MCF 10A (cell line): ENCODE results near the gene MOB3B. TPM values are rescaled to one million over a fixed set of nuclear protein-coding genes. Genes with fewer than 3 reads are reported as not detected.

ENCODE experiments used
- BruUV-seq: library from RNA; stranded (reverse); fragments of 400-500 nt; replicated peaks from 2 replicates; lab custom pipeline; 2021; lab: Mats Ljungman, UMichigan
- CTCF ChIA-PET: fragments of 300-600 bp; sonication (Branson Sonifier 250); formaldehyde crosslinking; extraction: SDS; loops from one replicate; lab custom pipeline; 2021; ENCODE audit warnings: antibody characterized with exemption, inconsistent platforms; lab: Yijun Ruan, JAX
- POLR2A ChIA-PET: fragments of 300-600, 350-650 bp; sonication (Branson Sonifier 250); formaldehyde crosslinking; extraction: SDS; loops from one replicate; lab custom pipeline; 2020; ENCODE audit warnings: antibody characterized with exemption, inconsistent platforms; lab: Yijun Ruan, JAX
- DNase-seq: peaks from one replicate; pipeline ENCODE4 v3.0.0-alpha.2; 2018; ENCODE audit not compliant: unreplicated experiment
- H3K27ac Mint-ChIP-seq: one replicate; pipeline ENCODE4 v1.8.0; 2022; ENCODE audit warnings: mild to moderate bottlenecking, low read depth, mixed read lengths; ENCODE audit not compliant: unreplicated experiment
- H3K27me3 Mint-ChIP-seq: one replicate; pipeline ENCODE4 v1.8.0; 2022; ENCODE audit warnings: mixed read lengths; ENCODE audit not compliant: insufficient read depth, unreplicated experiment
- H3K36me3 Mint-ChIP-seq: one replicate; pipeline ENCODE4 v1.8.0; 2022; ENCODE audit warnings: mild to moderate bottlenecking, moderate library complexity, mixed read lengths; ENCODE audit not compliant: insufficient read depth, unreplicated experiment
- H3K4me1 Mint-ChIP-seq: one replicate; pipeline ENCODE4 v1.8.0; 2022; ENCODE audit warnings: mixed read lengths; ENCODE audit not compliant: insufficient read depth, unreplicated experiment
- H3K4me3 Mint-ChIP-seq: one replicate; pipeline ENCODE4 v1.8.0; 2022; ENCODE audit warnings: mild to moderate bottlenecking, moderate library complexity, mixed read lengths; ENCODE audit not compliant: unreplicated experiment
- H3K9me3 Mint-ChIP-seq: one replicate; pipeline ENCODE4 v1.8.0; 2022; ENCODE audit warnings: mixed read lengths; ENCODE audit not compliant: unreplicated experiment
- intact Hi-C: fragments of 100-400 bp; cut with micrococcal nuclease; formaldehyde crosslinking; loops from 2 replicates; pipeline ENCODE4 v1.14.1; 2022
- total RNA-seq: library from RNA; stranded (reverse); gene quantifications from 2 replicates; pipeline ENCODE4 v1.2.3, GENCODE V29; 2022
- TF ChIP-seq, protein P1 (sequence below): fragments of 200-600 bp; IDR thresholded peaks from one replicate; pipeline ENCODE4 v1.8.0; 2022; ENCODE audit warnings: antibody characterized with exemption, mild to moderate bottlenecking; ENCODE audit not compliant: unreplicated experiment

The MOB3B gene
- total RNA-seq, 1 experiment from 2014 or later = 3.7 TPM

DNA sequence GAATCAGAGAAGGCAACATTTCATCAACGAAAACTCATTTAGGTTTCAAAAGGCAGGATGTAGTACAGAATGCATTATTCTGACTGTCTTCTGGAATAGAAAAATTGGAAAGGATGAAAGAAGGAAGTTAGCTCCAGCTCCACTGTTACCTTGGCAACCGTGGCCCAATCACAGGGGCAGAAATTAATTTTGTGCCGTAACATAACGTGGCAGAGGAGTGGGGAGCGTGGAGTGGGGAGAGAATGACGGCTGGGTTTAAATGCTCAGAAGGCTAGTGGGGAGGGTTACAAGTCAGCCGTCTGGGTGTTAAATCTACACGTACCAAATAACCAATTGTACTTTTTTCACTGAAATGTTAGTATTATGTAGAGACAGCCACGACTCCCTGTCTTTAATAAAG, 200.3 kb downstream of the MOB3B start:
- H3K27me3 Mint-ChIP-seq = no peaks in the 10 kb centered on the region
- peaks cover 9% of the 10 kb centered on the region for H3K4me1 Mint-ChIP-seq
- no peak for DNase-seq

DNA sequence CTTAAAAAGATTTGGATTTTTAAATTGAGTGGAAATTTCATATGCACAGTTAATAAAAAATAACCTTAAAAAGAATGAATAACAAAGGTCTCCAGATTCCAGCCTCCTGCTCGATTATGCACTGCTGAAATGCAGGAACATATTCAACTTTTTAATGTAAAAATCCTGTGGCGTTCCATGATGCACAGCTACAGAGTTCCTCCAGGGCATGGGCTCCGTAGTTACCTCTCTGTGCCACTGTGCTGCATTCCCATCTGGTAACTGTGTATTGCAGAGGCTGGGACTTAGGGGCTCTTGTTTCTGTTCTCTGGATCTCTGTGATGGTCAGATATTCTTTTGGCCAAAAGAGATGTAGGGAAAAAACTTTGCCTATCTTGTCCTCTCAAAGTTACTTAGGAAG, 201.1 kb downstream of the MOB3B start:
- no peaks in the 10 kb centered on the region for H3K27me3 Mint-ChIP-seq
- no peak overlapping the region for H3K27ac Mint-ChIP-seq
- intact Hi-C loops = no loop called here
- H3K4me3 Mint-ChIP-seq = no peak overlapping the region
- DNase-seq = no peak
- peaks cover 1% of the 10 kb centered on the region for H3K9me3 Mint-ChIP-seq
- H3K36me3 Mint-ChIP-seq = no peaks in the 10 kb centered on the region
- H3K4me1 Mint-ChIP-seq = peaks cover 4% of the 10 kb centered on the region
- POLR2A ChIA-PET = interaction anchor here (0.6 kb wide), 1 partner anchor 98 kb away, joined by 3 read pairs; no protein-coding TSS in a partner anchor
- BruUV-seq = no TSS peak
- CTCF ChIA-PET = interaction anchor here (0.6 kb wide), 2 partner anchors 219 to 842 kb away, joined by 3 to 4 read pairs; no protein-coding TSS in a partner anchor
- TF ChIP-seq, protein P1, sequence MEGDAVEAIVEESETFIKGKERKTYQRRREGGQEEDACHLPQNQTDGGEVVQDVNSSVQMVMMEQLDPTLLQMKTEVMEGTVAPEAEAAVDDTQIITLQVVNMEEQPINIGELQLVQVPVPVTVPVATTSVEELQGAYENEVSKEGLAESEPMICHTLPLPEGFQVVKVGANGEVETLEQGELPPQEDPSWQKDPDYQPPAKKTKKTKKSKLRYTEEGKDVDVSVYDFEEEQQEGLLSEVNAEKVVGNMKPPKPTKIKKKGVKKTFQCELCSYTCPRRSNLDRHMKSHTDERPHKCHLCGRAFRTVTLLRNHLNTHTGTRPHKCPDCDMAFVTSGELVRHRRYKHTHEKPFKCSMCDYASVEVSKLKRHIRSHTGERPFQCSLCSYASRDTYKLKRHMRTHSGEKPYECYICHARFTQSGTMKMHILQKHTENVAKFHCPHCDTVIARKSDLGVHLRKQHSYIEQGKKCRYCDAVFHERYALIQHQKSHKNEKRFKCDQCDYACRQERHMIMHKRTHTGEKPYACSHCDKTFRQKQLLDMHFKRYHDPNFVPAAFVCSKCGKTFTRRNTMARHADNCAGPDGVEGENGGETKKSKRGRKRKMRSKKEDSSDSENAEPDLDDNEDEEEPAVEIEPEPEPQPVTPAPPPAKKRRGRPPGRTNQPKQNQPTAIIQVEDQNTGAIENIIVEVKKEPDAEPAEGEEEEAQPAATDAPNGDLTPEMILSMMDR = no peak

More for the DNA sequence above, 200.3 kb downstream of the MOB3B start:
- no TSS peak for BruUV-seq
- POLR2A ChIA-PET = no interaction called here
- TF ChIP-seq, protein P1 = no peak
- CTCF ChIA-PET = interaction anchor here (0.6 to 1.9 kb wide), 2 partner anchors 200 to 219 kb away, joined by 3 to 8 read pairs; no protein-coding TSS in a partner anchor
- H3K27ac Mint-ChIP-seq = no peak overlapping the region
- no peaks in the 10 kb centered on the region for H3K36me3 Mint-ChIP-seq
- intact Hi-C loops = no loop called here
- H3K9me3 Mint-ChIP-seq = no peaks in the 10 kb centered on the region
- H3K4me3 Mint-ChIP-seq = no peak overlapping the region

DNA sequence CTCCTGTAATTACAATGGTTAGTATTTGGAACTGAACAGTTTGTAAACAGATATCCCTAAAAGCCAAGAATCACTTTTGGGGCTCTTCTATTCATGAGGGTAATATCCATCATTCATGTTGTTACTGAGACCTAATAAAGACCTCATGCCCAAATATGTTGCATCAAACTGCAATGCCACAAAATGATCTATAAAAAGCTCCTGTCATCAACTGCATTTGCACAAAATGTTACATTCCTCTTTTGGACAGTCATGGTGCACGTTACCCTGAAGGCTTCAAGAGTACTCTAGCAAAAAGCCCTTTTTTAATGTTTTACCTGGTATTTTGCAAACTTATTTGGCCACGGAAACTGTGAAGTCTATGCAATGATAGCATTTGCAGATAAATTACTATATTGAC, 218.4 kb downstream of the MOB3B start:
- no peak for DNase-seq
- POLR2A ChIA-PET = no interaction called here
- no TSS peak for BruUV-seq
- Mint-ChIP-seq H3K27me3 (no peaks in the 10 kb centered on the region), H3K4me1 (no peaks in the 10 kb centered on the region), H3K4me3 (no peak overlapping the region), H3K9me3 (no peaks in the 10 kb centered on the region), H3K36me3 (no peaks in the 10 kb centered on the region), H3K27ac (no peak overlapping the region)
- intact Hi-C loops = no loop called here
- CTCF ChIA-PET = interaction anchor here (0.7 to 1.1 kb wide), 2 partner anchors 34 to 444 kb away, joined by 3 to 4 read pairs; no protein-coding TSS in a partner anchor
- TF ChIP-seq, protein P1 = no peak

DNA sequence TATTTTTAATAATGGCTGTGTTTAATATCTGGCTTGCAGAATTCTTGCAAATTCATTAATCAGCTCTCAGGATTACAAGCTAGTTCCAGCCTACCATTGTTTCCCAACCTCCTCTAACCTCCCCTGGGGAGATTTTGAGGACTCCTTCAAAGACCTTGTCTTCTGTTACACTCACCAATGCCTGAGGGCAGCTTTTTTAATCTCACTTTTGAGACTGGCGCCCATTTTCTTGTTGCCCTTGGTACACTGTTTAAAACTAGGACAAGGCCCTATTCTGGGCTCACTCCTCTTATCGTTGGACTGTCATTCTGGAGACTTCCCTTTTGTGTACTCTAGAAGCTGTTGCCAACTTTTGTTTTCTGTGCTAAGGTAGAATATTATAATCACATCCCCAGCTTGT, 219.0 kb downstream of the MOB3B start:
- no peaks in the 10 kb centered on the region for H3K27me3 Mint-ChIP-seq
- H3K4me3 Mint-ChIP-seq = no peak overlapping the region
- ChIA-PET POLR2A (no interaction called here), CTCF (interaction anchor here (0.6 kb wide), 1 partner anchor 33 kb away, joined by 3 read pairs; no protein-coding TSS in a partner anchor)
- no peaks in the 10 kb centered on the region for H3K9me3 Mint-ChIP-seq
- H3K4me1 Mint-ChIP-seq = no peaks in the 10 kb centered on the region
- DNase-seq = no peak
- TF ChIP-seq, protein P1 = no peak
- intact Hi-C loops = no loop called here
- BruUV-seq = no TSS peak
- H3K36me3 Mint-ChIP-seq = no peaks in the 10 kb centered on the region
- no peak overlapping the region for H3K27ac Mint-ChIP-seq
